ENCODE results near the gene NXN. TPM values are rescaled to one million over a fixed set of nuclear protein-coding genes. Genes with fewer than 3 reads are reported as not detected.

Gene NXN
- total RNA-seq, 4 donors from 2014 or later, result 39.6 to 103 (median 59.1) TPM

GRCh38 chr17:866568-867103 is 112.9 kb downstream of the NXN start:
- Histone ChIP-seq H3K27me3 (no peaks in the 10 kb centered on the region), H3K4me1 (peaks cover 0 to 77% (median 17%) of the 10 kb centered on the region in 3 donors), H3K36me3 (peaks cover 0 to 11% of the 10 kb centered on the region in 2 donors), H3K4me3 (no peak overlapping the region), H3K27ac (no peak overlapping the region), H3K9me3 (no peaks in the 10 kb centered on the region)
- no peak for TF ChIP-seq POLR2A (IDR thresholded peaks at IDR 0.05)
- TF ChIP-seq CTCF (IDR thresholded peaks at IDR 0.05), result no peak
- TF ChIP-seq POLR2AphosphoS5 (IDR thresholded peaks at IDR 0.05), result no peak
- no peak for TF ChIP-seq EP300 (IDR thresholded peaks at IDR 0.05)
- WGBS, 2 donors (ENCODE audit: low coverage in 1 of 2), result 80 to 81% methylated on average over 5 to 9 of the region's 9 CpGs
- ATAC-seq, result no peak

GRCh38 chr17:864315-864714 is 115.3 kb downstream of the NXN start:
- WGBS, 2 donors (ENCODE audit: low coverage in 1 of 2), result 46 to 58% methylated on average over 4 to 5 of the region's 8 CpGs
- peaks cover 0 to 68% (median 15%) of the 10 kb centered on the region in 3 donors for H3K4me1 ChIP-seq
- H3K36me3 ChIP-seq, result peaks cover 0 to 11% of the 10 kb centered on the region in 2 donors
- H3K4me3 ChIP-seq, result no peak overlapping the region
- no peak for ATAC-seq
- H3K27ac ChIP-seq, result peak overlapping the region in 1 of 4 donors; percentile 24
- H3K9me3 ChIP-seq, result no peaks in the 10 kb centered on the region
- TF ChIP-seq POLR2AphosphoS5 (IDR thresholded peaks at IDR 0.05) (no peak), EP300 (IDR thresholded peaks at IDR 0.05) (no peak), CTCF (IDR thresholded peaks at IDR 0.05) (no peak), POLR2A (IDR thresholded peaks at IDR 0.05) (no peak)
- no peaks in the 10 kb centered on the region for H3K27me3 ChIP-seq

- WGBS, 2 donors (ENCODE audit: low coverage in 1 of 2), result 87 to 95% methylated on average over 10 to 11 of the region's 23 CpGs
- H3K36me3 ChIP-seq, result peaks cover 0 to 11% of the 10 kb centered on the region in 2 donors
- no peaks in the 10 kb centered on the region for H3K9me3 ChIP-seq
- no peaks in the 10 kb centered on the region for H3K27me3 ChIP-seq
- ATAC-seq, result no peak
- TF ChIP-seq POLR2A (IDR thresholded peaks at IDR 0.05), result no peak
- no peak for TF ChIP-seq EP300 (IDR thresholded peaks at IDR 0.05)
- no peak for TF ChIP-seq CTCF (IDR thresholded peaks at IDR 0.05)
- no peak for TF ChIP-seq POLR2AphosphoS5 (IDR thresholded peaks at IDR 0.05)
- H3K27ac ChIP-seq, result peak overlapping the region in 1 of 4 donors; percentile 24
- no peak overlapping the region for H3K4me3 ChIP-seq
- peaks cover 0 to 68% (median 13%) of the 10 kb centered on the region in 3 donors for H3K4me1 ChIP-seq
Measured at GRCh38 chr17:863880-864279, 115.7 kb downstream of the NXN start.

- WGBS, 2 donors (ENCODE audit: low coverage in 1 of 2), result 43 to 61% methylated on average over 6 to 7 of the region's 7 CpGs
- no peak for ATAC-seq
- Histone ChIP-seq H3K36me3 (peaks cover 0 to 11% of the 10 kb centered on the region in 2 donors), H3K4me1 (peaks cover 0 to 65% (median 4%) of the 10 kb centered on the region in 3 donors), H3K27ac (no peak overlapping the region), H3K4me3 (no peak overlapping the region), H3K27me3 (no peaks in the 10 kb centered on the region), H3K9me3 (no peaks in the 10 kb centered on the region)
- TF ChIP-seq EP300 (IDR thresholded peaks at IDR 0.05) (no peak), POLR2AphosphoS5 (IDR thresholded peaks at IDR 0.05) (no peak), CTCF (IDR thresholded peaks at IDR 0.05) (no peak), POLR2A (IDR thresholded peaks at IDR 0.05) (no peak)
Measured at GRCh38 chr17:862582-862981, 117.0 kb downstream of the NXN start.

- Histone ChIP-seq H3K4me3 (no peak overlapping the region), H3K36me3 (peaks cover 0 to 11% of the 10 kb centered on the region in 2 donors), H3K27me3 (no peaks in the 10 kb centered on the region), H3K27ac (peak overlapping the region in 2 of 4 donors; percentile 12 to 29), H3K9me3 (no peaks in the 10 kb centered on the region), H3K4me1 (peaks cover 0 to 56% (median 4%) of the 10 kb centered on the region in 3 donors)
- TF ChIP-seq POLR2A (IDR thresholded peaks at IDR 0.05), result no peak
- TF ChIP-seq EP300 (IDR thresholded peaks at IDR 0.05), result no peak
- TF ChIP-seq CTCF (IDR thresholded peaks at IDR 0.05), result no peak
- TF ChIP-seq POLR2AphosphoS5 (IDR thresholded peaks at IDR 0.05), result no peak
- 38 to 41% methylated on average over 3 of the region's 9 CpGs for WGBS, 2 donors (ENCODE audit: low coverage in 1 of 2)
- peak; percentile 50 for ATAC-seq
Measured at GRCh38 chr17:861364-861763, 118.2 kb downstream of the NXN start.

Data from gastroesophageal sphincter (tissue), 4 donors.